HEK293 (cell line): ENCODE data around the gene COL4A3.

ENCODE experiments used
- CTCF ChIA-PET: fragments of 350-600 bp; formaldehyde crosslinking; extraction: SDS; loops from one replicate; lab custom pipeline; 2021; ENCODE audit warnings: antibody characterized with exemption; lab: Yijun Ruan, JAX
- POLR2A ChIA-PET: fragments of 300-600 bp; formaldehyde crosslinking; extraction: SDS; loops from one replicate; lab custom pipeline; 2020; ENCODE audit warnings: antibody characterized with exemption, inconsistent platforms; lab: Yijun Ruan, JAX
- H3K27ac ChIP-seq: fragments of 200-500 bp; sonication (Bioruptor generic); 2 replicates; pipeline ENCODE4 v1.5.1; 2014; ENCODE audit warnings: low read depth, low read length, control low read depth, inconsistent platforms; ENCODE audit errors: extremely low read depth
- H3K36me3 ChIP-seq, 2 experiments: fragments of 200-500 bp in 1 of 2; sonication (Bioruptor generic) in 1 of 2; 1 replicate in 1 of 2; 2 replicates in 1 of 2; pipeline ENCODE4 v1.5.1; 2014 to 2017; ENCODE audit warnings: inconsistent platforms in 2 of 2, low read length in 2 of 2; ENCODE audit not compliant: control insufficient read depth in 2 of 2, insufficient read depth in 1 of 2
- H3K4me1 ChIP-seq: fragments of 200-500 bp; sonication (Bioruptor generic); 2 replicates; pipeline ENCODE4 v1.5.1; 2014; ENCODE audit warnings: mild to moderate bottlenecking, low read length, inconsistent platforms; ENCODE audit not compliant: control insufficient read depth, insufficient read depth
- H3K4me3 ChIP-seq: 2 replicates; pipeline ENCODE4 v1.5.1; 2011; ENCODE audit warnings: low read depth, mild to moderate bottlenecking, control low read depth, low read length, moderate library complexity
- H3K9me3 ChIP-seq: fragments of 200-500 bp; sonication (Bioruptor generic); 2 replicates; pipeline ENCODE4 v1.5.1; 2014; ENCODE audit warnings: low read depth, low read length, inconsistent platforms; ENCODE audit not compliant: control insufficient read depth, insufficient read depth
- BCL11B ChIP-seq: fragments of 450-650 bp; formaldehyde crosslinking; IDR thresholded peaks from 2 replicates; pipeline ENCODE4 v1.5.1; 2016; ENCODE audit warnings: low read depth, missing biosample characterization, missing genetic modification characterization
- GLI4 ChIP-seq: fragments of 450-650 bp; formaldehyde crosslinking; IDR thresholded peaks from 2 replicates; pipeline ENCODE4 v1.5.1; 2016; ENCODE audit warnings: missing biosample characterization, missing genetic modification characterization
- MYNN ChIP-seq: fragments of 450-650 bp; formaldehyde crosslinking; IDR thresholded peaks from 2 replicates; pipeline ENCODE4 v1.5.1; 2016; ENCODE audit warnings: missing biosample characterization, missing genetic modification characterization, borderline replicate concordance
- SCRT1 ChIP-seq: fragments of 450-650 bp; formaldehyde crosslinking; IDR thresholded peaks from 2 replicates; pipeline ENCODE4 v1.5.1; 2016; ENCODE audit warnings: missing biosample characterization, missing genetic modification characterization, borderline replicate concordance
- TCF7L2 ChIP-seq: IDR thresholded peaks from 2 replicates; pipeline ENCODE4 v1.6.1; 2011; ENCODE audit warnings: low read depth, mild to moderate bottlenecking, inconsistent platforms, low read length, moderate library complexity, borderline replicate concordance
- YY1 ChIP-seq: fragments of 450-650 bp; formaldehyde crosslinking; IDR thresholded peaks from 2 replicates; pipeline ENCODE4 v1.5.1; 2018; ENCODE audit warnings: missing biosample characterization, missing genetic modification characterization
- ZBTB48 ChIP-seq: fragments of 450-650 bp; formaldehyde crosslinking; IDR thresholded peaks from 2 replicates; pipeline ENCODE4 v1.5.1; 2016; ENCODE audit warnings: missing biosample characterization, missing genetic modification characterization
- ZNF114 ChIP-seq: fragments of 450-650 bp; formaldehyde crosslinking; IDR thresholded peaks from 2 replicates; pipeline ENCODE4 v1.5.0; 2017; ENCODE audit warnings: missing biosample characterization, missing genetic modification characterization
- ZNF140 ChIP-seq: fragments of 450-650 bp; formaldehyde crosslinking; IDR thresholded peaks from 2 replicates; pipeline ENCODE4 v1.5.1; 2016; ENCODE audit warnings: missing biosample characterization, missing genetic modification characterization
- ZNF16 ChIP-seq: fragments of 450-650 bp; formaldehyde crosslinking; IDR thresholded peaks from 2 replicates; pipeline ENCODE4 v1.5.1; 2016; ENCODE audit warnings: low read depth, missing biosample characterization, missing genetic modification characterization
- ZNF223 ChIP-seq: fragments of 450-650 bp; formaldehyde crosslinking; IDR thresholded peaks from 2 replicates; pipeline ENCODE4 v1.5.1; 2016; ENCODE audit warnings: missing biosample characterization, missing genetic modification characterization
- ZNF335 ChIP-seq: fragments of 450-650 bp; formaldehyde crosslinking; conservative IDR thresholded peaks from 2 replicates; pipeline ENCODE4 v1.5.1; 2016; ENCODE audit warnings: missing biosample characterization, missing genetic modification characterization
- ZNF48 ChIP-seq: fragments of 450-650 bp; formaldehyde crosslinking; IDR thresholded peaks from 2 replicates; pipeline ENCODE4 v1.5.1; 2016; ENCODE audit warnings: missing biosample characterization, missing genetic modification characterization
- ZNF530 ChIP-seq: fragments of 450-650 bp; formaldehyde crosslinking; IDR thresholded peaks from 2 replicates; pipeline ENCODE4 v1.5.1; 2016; ENCODE audit warnings: low read depth, missing biosample characterization, missing genetic modification characterization
- ZNF585B ChIP-seq: fragments of 450-650 bp; formaldehyde crosslinking; IDR thresholded peaks from 2 replicates; pipeline ENCODE4 v1.5.1; 2016; ENCODE audit warnings: missing biosample characterization, missing genetic modification characterization
- ZNF660 ChIP-seq: fragments of 450-650 bp; IDR thresholded peaks from 2 replicates; pipeline ENCODE4 v1.5.1; 2018; ENCODE audit warnings: missing biosample characterization, mild to moderate bottlenecking, missing genetic modification characterization
- ZNF776 ChIP-seq: fragments of 450-650 bp; formaldehyde crosslinking; IDR thresholded peaks from 2 replicates; pipeline ENCODE4 v1.5.0; 2017; ENCODE audit warnings: missing biosample characterization, missing genetic modification characterization, borderline replicate concordance
- ZSCAN4 ChIP-seq: fragments of 450-650 bp; formaldehyde crosslinking; IDR thresholded peaks from 2 replicates; pipeline ENCODE4 v1.5.1; 2017; ENCODE audit warnings: missing biosample characterization, missing genetic modification characterization
- TF ChIP-seq, protein P1 (sequence below): fragments of 450-650 bp; formaldehyde crosslinking; IDR thresholded peaks from 2 replicates; pipeline ENCODE4 v1.5.1; 2016; ENCODE audit warnings: missing biosample characterization, missing genetic modification characterization
- TF ChIP-seq, protein P2 (sequence below): fragments of 450-650 bp; formaldehyde crosslinking; IDR thresholded peaks from 2 replicates; pipeline ENCODE4 v1.5.1; 2016; ENCODE audit warnings: missing biosample characterization, missing genetic modification characterization, borderline replicate concordance
- TF ChIP-seq, protein P3 (sequence below): fragments of 450-650 bp; formaldehyde crosslinking; IDR thresholded peaks from 2 replicates; pipeline ENCODE4 v1.5.1; 2017; ENCODE audit warnings: missing biosample characterization, mild to moderate bottlenecking, missing genetic modification characterization, moderate library complexity

COL4A3 gene

GRCh38 chr2:227241005-227241404, 76.6 kb downstream of the COL4A3 start:
- Histone ChIP-seq H3K9me3 (no peaks in the 10 kb centered on the region), H3K4me1 (no peaks in the 10 kb centered on the region), H3K36me3 (no peaks in the 10 kb centered on the region), H3K27ac (no peak overlapping the region), H3K4me3 (no peak overlapping the region)
- TF ChIP-seq ZNF223 (tag by site-specific recombination) (no peak), BCL11B (tag by site-specific recombination) (no peak), ZNF140 (tag by site-specific recombination) (no peak), ZNF776 (tag by site-specific recombination) (no peak), TCF7L2 (no peak), ZSCAN4 (tag by site-specific recombination) (no peak), MYNN (tag by site-specific recombination) (no peak), ZNF16 (tag by site-specific recombination) (no peak), ZNF660 (tag by site-specific recombination) (no peak), ZNF48 (tag by site-specific recombination) (no peak)
- TF ChIP-seq, protein P1, sequence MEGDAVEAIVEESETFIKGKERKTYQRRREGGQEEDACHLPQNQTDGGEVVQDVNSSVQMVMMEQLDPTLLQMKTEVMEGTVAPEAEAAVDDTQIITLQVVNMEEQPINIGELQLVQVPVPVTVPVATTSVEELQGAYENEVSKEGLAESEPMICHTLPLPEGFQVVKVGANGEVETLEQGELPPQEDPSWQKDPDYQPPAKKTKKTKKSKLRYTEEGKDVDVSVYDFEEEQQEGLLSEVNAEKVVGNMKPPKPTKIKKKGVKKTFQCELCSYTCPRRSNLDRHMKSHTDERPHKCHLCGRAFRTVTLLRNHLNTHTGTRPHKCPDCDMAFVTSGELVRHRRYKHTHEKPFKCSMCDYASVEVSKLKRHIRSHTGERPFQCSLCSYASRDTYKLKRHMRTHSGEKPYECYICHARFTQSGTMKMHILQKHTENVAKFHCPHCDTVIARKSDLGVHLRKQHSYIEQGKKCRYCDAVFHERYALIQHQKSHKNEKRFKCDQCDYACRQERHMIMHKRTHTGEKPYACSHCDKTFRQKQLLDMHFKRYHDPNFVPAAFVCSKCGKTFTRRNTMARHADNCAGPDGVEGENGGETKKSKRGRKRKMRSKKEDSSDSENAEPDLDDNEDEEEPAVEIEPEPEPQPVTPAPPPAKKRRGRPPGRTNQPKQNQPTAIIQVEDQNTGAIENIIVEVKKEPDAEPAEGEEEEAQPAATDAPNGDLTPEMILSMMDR (tag by site-specific recombination) = no peak
- CTCF ChIA-PET = interaction anchor here (0.7 kb wide), 1 partner anchor 273 kb away, joined by 5 read pairs; no protein-coding TSS in a partner anchor
- POLR2A ChIA-PET = no interaction called here

DNA sequence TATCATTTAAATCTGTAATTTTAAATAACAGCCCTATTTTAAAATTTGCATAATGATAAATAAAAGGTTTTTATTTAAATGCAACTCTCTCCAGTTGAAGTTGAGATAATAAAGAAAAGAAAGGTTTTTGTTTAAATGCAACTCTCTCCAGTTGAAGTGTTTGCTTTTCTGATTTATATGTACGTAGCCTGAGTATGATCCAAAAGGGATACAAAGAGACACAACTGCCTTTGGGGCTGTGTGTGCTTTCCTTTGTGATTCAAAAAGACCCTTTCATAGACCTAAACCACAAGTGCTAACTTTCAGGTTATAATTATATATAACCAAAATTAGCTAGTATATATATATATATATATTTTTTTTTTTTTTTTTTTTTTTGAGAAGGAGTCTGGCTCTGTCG, 84.5 kb downstream of the COL4A3 start:
- H3K36me3 ChIP-seq = no peaks in the 10 kb centered on the region; a peak in 1 of 3 replicates

GRCh38 chr2:227252831-227253230, 88.4 kb downstream of the COL4A3 start:
- Histone ChIP-seq H3K4me1 (no peaks in the 10 kb centered on the region), H3K27ac (no peak overlapping the region), H3K36me3 (no peaks in the 10 kb centered on the region; a peak in 1 of 3 replicates), H3K9me3 (no peaks in the 10 kb centered on the region), H3K4me3 (no peak overlapping the region)
- ChIA-PET POLR2A (no interaction called here), CTCF (interaction anchor here (3.7 kb wide), 1 partner anchor 15 kb away, joined by 24 read pairs; no protein-coding TSS in a partner anchor)
- TF ChIP-seq SCRT1 (tag by site-specific recombination) = no peak
- no peak for TF ChIP-seq ZNF530
- no peak for TF ChIP-seq ZNF335 (tag by site-specific recombination)
- TF ChIP-seq, protein P2, sequence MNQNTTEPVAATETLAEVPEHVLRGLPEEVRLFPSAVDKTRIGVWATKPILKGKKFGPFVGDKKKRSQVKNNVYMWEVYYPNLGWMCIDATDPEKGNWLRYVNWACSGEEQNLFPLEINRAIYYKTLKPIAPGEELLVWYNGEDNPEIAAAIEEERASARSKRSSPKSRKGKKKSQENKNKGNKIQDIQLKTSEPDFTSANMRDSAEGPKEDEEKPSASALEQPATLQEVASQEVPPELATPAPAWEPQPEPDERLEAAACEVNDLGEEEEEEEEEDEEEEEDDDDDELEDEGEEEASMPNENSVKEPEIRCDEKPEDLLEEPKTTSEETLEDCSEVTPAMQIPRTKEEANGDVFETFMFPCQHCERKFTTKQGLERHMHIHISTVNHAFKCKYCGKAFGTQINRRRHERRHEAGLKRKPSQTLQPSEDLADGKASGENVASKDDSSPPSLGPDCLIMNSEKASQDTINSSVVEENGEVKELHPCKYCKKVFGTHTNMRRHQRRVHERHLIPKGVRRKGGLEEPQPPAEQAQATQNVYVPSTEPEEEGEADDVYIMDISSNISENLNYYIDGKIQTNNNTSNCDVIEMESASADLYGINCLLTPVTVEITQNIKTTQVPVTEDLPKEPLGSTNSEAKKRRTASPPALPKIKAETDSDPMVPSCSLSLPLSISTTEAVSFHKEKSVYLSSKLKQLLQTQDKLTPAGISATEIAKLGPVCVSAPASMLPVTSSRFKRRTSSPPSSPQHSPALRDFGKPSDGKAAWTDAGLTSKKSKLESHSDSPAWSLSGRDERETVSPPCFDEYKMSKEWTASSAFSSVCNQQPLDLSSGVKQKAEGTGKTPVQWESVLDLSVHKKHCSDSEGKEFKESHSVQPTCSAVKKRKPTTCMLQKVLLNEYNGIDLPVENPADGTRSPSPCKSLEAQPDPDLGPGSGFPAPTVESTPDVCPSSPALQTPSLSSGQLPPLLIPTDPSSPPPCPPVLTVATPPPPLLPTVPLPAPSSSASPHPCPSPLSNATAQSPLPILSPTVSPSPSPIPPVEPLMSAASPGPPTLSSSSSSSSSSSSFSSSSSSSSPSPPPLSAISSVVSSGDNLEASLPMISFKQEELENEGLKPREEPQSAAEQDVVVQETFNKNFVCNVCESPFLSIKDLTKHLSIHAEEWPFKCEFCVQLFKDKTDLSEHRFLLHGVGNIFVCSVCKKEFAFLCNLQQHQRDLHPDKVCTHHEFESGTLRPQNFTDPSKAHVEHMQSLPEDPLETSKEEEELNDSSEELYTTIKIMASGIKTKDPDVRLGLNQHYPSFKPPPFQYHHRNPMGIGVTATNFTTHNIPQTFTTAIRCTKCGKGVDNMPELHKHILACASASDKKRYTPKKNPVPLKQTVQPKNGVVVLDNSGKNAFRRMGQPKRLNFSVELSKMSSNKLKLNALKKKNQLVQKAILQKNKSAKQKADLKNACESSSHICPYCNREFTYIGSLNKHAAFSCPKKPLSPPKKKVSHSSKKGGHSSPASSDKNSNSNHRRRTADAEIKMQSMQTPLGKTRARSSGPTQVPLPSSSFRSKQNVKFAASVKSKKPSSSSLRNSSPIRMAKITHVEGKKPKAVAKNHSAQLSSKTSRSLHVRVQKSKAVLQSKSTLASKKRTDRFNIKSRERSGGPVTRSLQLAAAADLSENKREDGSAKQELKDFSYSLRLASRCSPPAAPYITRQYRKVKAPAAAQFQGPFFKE (tag by site-specific recombination) = no peak
- TF ChIP-seq ZNF660 (tag by site-specific recombination) = no peak
- TF ChIP-seq, protein P3, sequence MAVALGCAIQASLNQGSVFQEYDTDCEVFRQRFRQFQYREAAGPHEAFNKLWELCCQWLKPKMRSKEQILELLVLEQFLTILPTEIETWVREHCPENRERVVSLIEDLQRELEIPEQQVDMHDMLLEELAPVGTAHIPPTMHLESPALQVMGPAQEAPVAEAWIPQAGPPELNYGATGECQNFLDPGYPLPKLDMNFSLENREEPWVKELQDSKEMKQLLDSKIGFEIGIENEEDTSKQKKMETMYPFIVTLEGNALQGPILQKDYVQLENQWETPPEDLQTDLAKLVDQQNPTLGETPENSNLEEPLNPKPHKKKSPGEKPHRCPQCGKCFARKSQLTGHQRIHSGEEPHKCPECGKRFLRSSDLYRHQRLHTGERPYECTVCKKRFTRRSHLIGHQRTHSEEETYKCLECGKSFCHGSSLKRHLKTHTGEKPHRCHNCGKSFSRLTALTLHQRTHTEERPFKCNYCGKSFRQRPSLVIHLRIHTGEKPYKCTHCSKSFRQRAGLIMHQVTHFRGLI (tag by site-specific recombination) = no peak

More for the DNA sequence above, 84.5 kb downstream of the COL4A3 start:
- H3K9me3 ChIP-seq = no peaks in the 10 kb centered on the region
- no peaks in the 10 kb centered on the region for H3K4me1 ChIP-seq
- TF ChIP-seq ZNF585B (no peak), GLI4 (tag by site-specific recombination) (no peak), YY1 (tag by site-specific recombination) (no peak), ZBTB48 (no peak), ZNF114 (tag by site-specific recombination) (no peak)
- H3K4me3 ChIP-seq = no peak overlapping the region
- CTCF ChIA-PET = interaction anchor here (0.8 to 1.4 kb wide), 3 partner anchors 10 to 518 kb away, joined by 3 to 6 read pairs (median 3); no protein-coding TSS in a partner anchor
- no peak overlapping the region for H3K27ac ChIP-seq
- POLR2A ChIA-PET = no interaction called here
